H1 (cell line): ENCODE data around the gene DHX38. TPM values are rescaled to one million over a fixed set of nuclear protein-coding genes. Genes with fewer than 3 reads are reported as not detected.

Experiments
- CTCF ChIA-PET: fragments of 300-600 bp; sonication (Branson Sonifier 250); formaldehyde crosslinking; loops from one replicate; lab custom pipeline; 2021; ENCODE audit not compliant: partially characterized antibody; lab: Charles Lee
- POLR2A ChIA-PET: fragments of 300-600 bp; sonication (Branson Sonifier 250); formaldehyde crosslinking; loops from one replicate; lab custom pipeline; 2021; ENCODE audit warnings: inconsistent platforms; ENCODE audit not compliant: partially characterized antibody; lab: Charles Lee
- DNase-seq, 2 experiments: peaks; one replicate each; pipeline versions ENCODE4 v3.0.0 to v3.0.0-alpha.2; 2010 to 2022; ENCODE audit warnings: low spot score in 2 of 2, low read depth in 1 of 2, mixed read lengths in 1 of 2
- FAIRE-seq: peaks from 2 replicates; lab custom pipeline; 2011; peaks lifted over from hg19 to GRCh38; lab: Jason Lieb, UNC
- H2AFZ ChIP-seq: 2 replicates; pipeline ENCODE4 v1.8.1; 2012; ENCODE audit warnings: low read length, inconsistent platforms
- H2AK5ac ChIP-seq: 2 replicates; pipeline ENCODE4 v1.6.1; 2013; ENCODE audit warnings: low read depth, low read length
- H2BK120ac ChIP-seq: replicated peaks from 2 replicates; pipeline ENCODE3; 2013; ENCODE audit warnings: low read depth, low read length, inconsistent platforms
- H2BK12ac ChIP-seq: 2 replicates; pipeline ENCODE4 v1.6.1; 2013; ENCODE audit warnings: low read depth, low read length
- H2BK15ac ChIP-seq: 2 replicates; pipeline ENCODE4 v1.6.1; 2013; ENCODE audit warnings: low read length
- H2BK20ac ChIP-seq: 2 replicates; pipeline ENCODE4 v1.6.1; 2013; ENCODE audit warnings: low read length
- H2BK5ac ChIP-seq: 2 replicates; pipeline ENCODE4 v1.6.1; 2013; ENCODE audit warnings: low read depth, low read length
- H3K14ac ChIP-seq: 2 replicates; pipeline ENCODE4 v1.6.1; 2013; ENCODE audit warnings: inconsistent platforms; ENCODE audit not compliant: insufficient read length
- H3K18ac ChIP-seq: 2 replicates; pipeline ENCODE4 v1.6.1; 2013; ENCODE audit warnings: low read length; ENCODE audit errors: extremely low read depth
- H3K23ac ChIP-seq: 2 replicates; pipeline ENCODE4 v1.6.1; 2013; ENCODE audit warnings: inconsistent platforms; ENCODE audit not compliant: insufficient read length
- H3K23me2 ChIP-seq: 2 replicates; pipeline ENCODE4 v1.6.1; 2013; ENCODE audit warnings: low read depth, low read length
- H3K27ac ChIP-seq: 2 replicates; pipeline ENCODE4 v1.6.1; 2011; ENCODE audit warnings: low read depth, low read length, inconsistent platforms
- H3K27me3 ChIP-seq, 4 experiments: replicated peaks in 1 of 4; 1 replicate in 1 of 4; 2 replicates in 3 of 4; pipeline versions ENCODE4 v1.6.1 to v1.8.1; 2011 to 2013; ENCODE audit warnings: low read length in 3 of 4, mild to moderate bottlenecking in 3 of 4, inconsistent platforms in 2 of 4, mixed read lengths in 2 of 4, moderate library complexity in 1 of 4; ENCODE audit not compliant: control insufficient read depth in 3 of 4, insufficient read depth in 3 of 4; ENCODE audit errors: extremely low read depth in 1 of 4
- H3K36me3 ChIP-seq, 4 experiments: 2 replicates each; pipeline versions ENCODE4 v1.6.1 to v1.8.1; 2011 to 2013; ENCODE audit warnings: mild to moderate bottlenecking in 4 of 4, low read length in 3 of 4, moderate library complexity in 2 of 4, control low read depth in 1 of 4, inconsistent platforms in 1 of 4; ENCODE audit not compliant: insufficient read depth in 4 of 4, control insufficient read depth in 2 of 4
- H3K4ac ChIP-seq: replicated peaks from 2 replicates; pipeline ENCODE3; 2013; ENCODE audit warnings: low read length, low read depth, mixed read lengths, inconsistent platforms; ENCODE audit not compliant: insufficient read length
- H3K4me1 ChIP-seq, 4 experiments: replicated peaks in 1 of 4; 1 replicate in 1 of 4; 2 replicates in 3 of 4; pipeline versions ENCODE4 v1.6.1 to v1.8.1; 2011 to 2013; ENCODE audit warnings: low read length in 3 of 4, inconsistent platforms in 2 of 4, mixed read lengths in 1 of 4; ENCODE audit not compliant: insufficient read depth in 4 of 4, control insufficient read depth in 3 of 4
- H3K4me2 ChIP-seq, 2 experiments: 2 replicates each; pipeline versions ENCODE4 v1.6.1 to v1.8.1; 2011 to 2013; ENCODE audit warnings: low read depth in 2 of 2, low read length in 2 of 2, control low read depth in 1 of 2, inconsistent platforms in 1 of 2, mild to moderate bottlenecking in 1 of 2; ENCODE audit not compliant: insufficient read depth in 1 of 2
- H3K4me3 ChIP-seq, 4 experiments: fragments of 200-600, 300-600 bp in 1 of 4; sonication (generic), shearing (Covaris generic), sonication (Bioruptor Twin) in 1 of 4; 2 replicates each; pipeline versions ENCODE4 v1.5.1 to v1.8.1; 2011 to 2016; ENCODE audit warnings: low read length in 4 of 4, low read depth in 3 of 4, control low read depth in 2 of 4, inconsistent platforms in 2 of 4, mild to moderate bottlenecking in 2 of 4, mixed read lengths in 1 of 4, moderate library complexity in 1 of 4; ENCODE audit not compliant: insufficient read depth in 2 of 4; ENCODE audit errors: extremely low read depth in 1 of 4
- H3K56ac ChIP-seq: replicated peaks from 2 replicates; pipeline ENCODE3; 2013; ENCODE audit warnings: low read depth, mild to moderate bottlenecking, mixed read lengths, low read length, inconsistent platforms; ENCODE audit not compliant: insufficient read length
- H3K79me1 ChIP-seq: 2 replicates; pipeline ENCODE4 v1.6.1; 2013; ENCODE audit warnings: low read depth, low read length, control low read depth
- H3K79me2 ChIP-seq, 2 experiments: 2 replicates each; pipeline versions ENCODE4 v1.6.1 to v1.8.1; 2012 to 2013; ENCODE audit warnings: low read length in 2 of 2, mild to moderate bottlenecking in 2 of 2, inconsistent platforms in 1 of 2; ENCODE audit not compliant: insufficient read depth in 2 of 2, control insufficient read depth in 1 of 2
- H3K9ac ChIP-seq, 4 experiments: replicated peaks in 1 of 4; 1 replicate in 1 of 4; 2 replicates in 3 of 4; pipeline versions ENCODE4 v1.6.1 to v1.8.1; 2011 to 2013; ENCODE audit warnings: low read depth in 3 of 4, low read length in 3 of 4, control low read depth in 2 of 4, mild to moderate bottlenecking in 2 of 4, moderate library complexity in 2 of 4, inconsistent platforms in 1 of 4; ENCODE audit errors: extremely low read depth in 1 of 4
- H3K9me3 ChIP-seq, 2 experiments: 2 replicates each; pipeline versions ENCODE4 v1.6.1 to v1.8.1; 2012 to 2013; ENCODE audit warnings: mild to moderate bottlenecking in 2 of 2, moderate library complexity in 2 of 2, control low read depth in 1 of 2, inconsistent platforms in 1 of 2, low read depth in 1 of 2, low read length in 1 of 2, mixed read lengths in 1 of 2; ENCODE audit not compliant: insufficient read depth in 2 of 2
- H4K20me1 ChIP-seq, 2 experiments: replicated peaks in 1 of 2; 2 replicates each; pipeline versions ENCODE3 to v1.8.1; 2011 to 2013; ENCODE audit warnings: inconsistent platforms in 2 of 2, low read length in 2 of 2, mild to moderate bottlenecking in 1 of 2; ENCODE audit not compliant: insufficient read depth in 2 of 2, control insufficient read depth in 1 of 2
- H4K5ac ChIP-seq: 2 replicates; pipeline ENCODE4 v1.6.1; 2013; ENCODE audit warnings: low read length, low read depth, mixed read lengths, inconsistent platforms; ENCODE audit not compliant: insufficient read length
- H4K8ac ChIP-seq: 2 replicates; pipeline ENCODE4 v1.8.0; 2013; ENCODE audit warnings: mild to moderate bottlenecking, moderate library complexity, low read length, inconsistent platforms; ENCODE audit not compliant: insufficient read depth; ENCODE audit errors: extremely low read depth
- H4K91ac ChIP-seq: replicated peaks from 2 replicates; pipeline ENCODE3; 2013; ENCODE audit warnings: low read length, mixed read lengths, inconsistent platforms; ENCODE audit not compliant: insufficient read length
- CBX8 ChIP-seq: fragments of 300-800, 300-1000 bp; sonication (generic); IDR thresholded peaks from 2 replicates; pipeline ENCODE4 v1.7.1; 2016; ENCODE audit warnings: low read depth, low read length, borderline replicate concordance
- EP300 ChIP-seq, 2 experiments: IDR thresholded peaks; 1 replicate in 1 of 2; 2 replicates in 1 of 2; pipeline ENCODE4 v1.6.1; 2011 to 2012; ENCODE audit warnings: low read depth in 2 of 2, low read length in 2 of 2, mild to moderate bottlenecking in 2 of 2, borderline replicate concordance in 1 of 2, inconsistent platforms in 1 of 2, moderate library complexity in 1 of 2
- MAFK ChIP-seq: IDR thresholded peaks from 2 replicates; pipeline ENCODE4 v1.6.1; 2012; ENCODE audit warnings: low read depth, mild to moderate bottlenecking, improper control_type of control experiment, low read length
- PHF8 ChIP-seq: fragments of 200-600 bp; sonication (generic); conservative IDR thresholded peaks from 2 replicates; pipeline ENCODE4 v1.7.1; 2012; ENCODE audit warnings: low read depth, mild to moderate bottlenecking, inconsistent platforms, low read length, moderate library complexity
- RAD21 ChIP-seq, 2 experiments: IDR thresholded peaks in 1 of 2; conservative IDR thresholded peaks in 1 of 2; 2 replicates each; pipeline ENCODE4 v1.6.1; 2011; ENCODE audit warnings: low read depth in 2 of 2, low read length in 2 of 2, improper control_type of control experiment in 1 of 2, inconsistent platforms in 1 of 2, mild to moderate bottlenecking in 1 of 2, moderate library complexity in 1 of 2
- WGBS, 2 experiments: shearing (Covaris generic) in 1 of 2; methylation state at CpG; one replicate each; pipeline versions ENCODE4 v1.1.6 to v1.1.7; 2013 to 2015; ENCODE audit warnings: low lambda C conversion rate in 2 of 2, mixed read lengths in 2 of 2, inconsistent platforms in 1 of 2, low coverage in 1 of 2, missing lambda C conversion rate in 1 of 2; ENCODE audit not compliant: insufficient replicate concordance in 2 of 2, insufficient coverage in 1 of 2, insufficient read length in 1 of 2; ENCODE audit errors: extremely low coverage in 1 of 2, missing lambda C conversion rate in 1 of 2; 5-methylcytosine and 5-hydroxymethylcytosine counted together
- polyA plus RNA-seq, 7 experiments: library from polyadenylated mRNA; depleted of rRNA in 3 of 7; stranded (reverse) in 5 of 7; unstranded in 2 of 7; fragments of >200 nt in 5 of 7; fragments of 200-250 nt in 2 of 7; gene quantifications; 1 replicate in 5 of 7; 2 replicates in 1 of 7; 4 replicates in 1 of 7; pipeline versions ENCODE4 v1.2.1 to v1.2.3, GENCODE V29; 2011 to 2013; ENCODE audit warnings: missing spikeins in 2 of 7, mixed read lengths in 2 of 7
- total RNA-seq: library from RNA; stranded (reverse); fragmentation: NEBNext Ultra II Directional; extraction: Animal tissue kit (Norgen Biotek cat#: 25700); gene quantifications from 2 replicates; pipeline ENCODE4 v1.2.1, GENCODE V29; 2021

DHX38 gene
- total and polyA plus RNA-seq, 2 of the 8 experiments (the other 6 are each of a cell fraction or from before 2014, with no cell fraction given): 27.3 to 53.5 TPM

- no peak overlapping the region for H2BK12ac ChIP-seq
- no peaks in the 10 kb centered on the region for H3K23me2 ChIP-seq
- no peaks in the 10 kb centered on the region for H3K4me1 ChIP-seq
- H3K4ac ChIP-seq: no peak overlapping the region
- H3K79me1 ChIP-seq: no peaks in the 10 kb centered on the region
- H3K79me2 ChIP-seq: no peaks in the 10 kb centered on the region
- no peak overlapping the region for H2BK20ac ChIP-seq
- DNase-seq: no peak
- no peak overlapping the region for H3K14ac ChIP-seq
- H3K56ac ChIP-seq: no peak overlapping the region
- H3K23ac ChIP-seq: no peak overlapping the region
- H3K18ac ChIP-seq: no peak overlapping the region
- WGBS, 2 experiments: 91% methylated on average over 4 of the region's 4 CpGs; no CpG with 5 or more reads in 1 of the 2 experiments
- no peak for FAIRE-seq
- POLR2A ChIA-PET: interaction anchor here (0.8 to 1.2 kb wide), 3 partner anchors 10 to 43 kb away, joined by 3 to 4 read pairs (median 3); partner anchors contain the start of genes DHX38 and TXNL4B
- H2AFZ ChIP-seq: no peak overlapping the region
- H4K8ac ChIP-seq: no peak overlapping the region
- H2BK5ac ChIP-seq: no peak overlapping the region
- H3K4me2 ChIP-seq: no peak overlapping the region
- no peak overlapping the region for H3K27ac ChIP-seq
- no peak overlapping the region for H2BK15ac ChIP-seq
- no peaks in the 10 kb centered on the region for H3K27me3 ChIP-seq
- H3K36me3 ChIP-seq: no peaks in the 10 kb centered on the region
- no peak overlapping the region for H3K4me3 ChIP-seq
- no peak overlapping the region for H4K5ac ChIP-seq
- H2AK5ac ChIP-seq: no peak overlapping the region
- H3K9ac ChIP-seq: no peak overlapping the region
- no peak overlapping the region for H2BK120ac ChIP-seq
- H4K20me1 ChIP-seq: no peaks in the 10 kb centered on the region
- no peaks in the 10 kb centered on the region for H3K9me3 ChIP-seq
- H4K91ac ChIP-seq: no peak overlapping the region
- CTCF ChIA-PET: interaction anchor here (1.0 to 1.6 kb wide), 3 partner anchors 13 to 19 kb away, joined by 3 to 4 read pairs (median 3); no protein-coding TSS in a partner anchor
- TF ChIP-seq RAD21 (IDR thresholded peaks at IDR 0.05 in 1 of 2, conservative IDR thresholded peaks at IDR 0.05 in 1 of 2; ENCODE audit: low read depth in 2 of 2, low read length in 2 of 2) (no peak), EP300 (IDR thresholded peaks at IDR 0.05; ENCODE audit: borderline replicate concordance in 1 of 2, low read depth in 2 of 2, low read length in 2 of 2) (no peak), PHF8 (no peak), MAFK (no peak), CBX8 (no peak)
These were observed 42.7 kb upstream of the DHX38 start for GRCh38 chr16:72050769-72051464.
